ENCODE results near the gene TBX20.
"Not testable (repeated sequence)": the region's sequence is repeated elsewhere in the genome, so short reads cannot be mapped to it uniquely, and the experiment has no call there.

Gene TBX20

DNA sequence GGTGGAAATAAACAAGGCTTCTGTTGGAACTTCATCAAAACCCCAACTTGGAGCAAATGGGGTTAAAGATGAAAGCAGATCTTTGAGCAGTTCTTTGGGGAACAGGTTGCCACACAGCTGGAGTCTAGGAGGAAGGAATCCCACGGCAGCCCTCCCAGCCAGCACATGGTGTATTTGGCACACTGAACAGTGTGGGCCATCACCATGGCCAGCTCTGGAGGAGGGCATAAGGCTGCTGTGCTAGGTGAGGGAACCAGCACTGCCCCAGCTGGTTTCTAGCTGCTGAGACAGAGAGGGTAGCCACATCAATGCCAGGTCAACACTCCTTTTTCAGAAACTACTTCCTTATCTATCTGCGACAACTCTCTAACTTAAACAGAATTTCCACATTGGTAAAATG lies 33.7 kb downstream of the TBX20 start:
- DNase-seq (ENCODE audit: low spot score), result not testable (repeated sequence)

- DNase-seq (ENCODE audit: low spot score), result not testable (repeated sequence)
Measured at GRCh38 chr7:35216033-35216432, 37.9 kb downstream of the TBX20 start.

GRCh38 chr7:35215063-35215462 lies 38.8 kb downstream of the TBX20 start:
- DNase-seq (ENCODE audit: low spot score), result not testable (repeated sequence)

- DNase-seq (ENCODE audit: low spot score), result not testable (repeated sequence)
Measured at GRCh38 chr7:35206924-35207323, 47.0 kb downstream of the TBX20 start.

DNA sequence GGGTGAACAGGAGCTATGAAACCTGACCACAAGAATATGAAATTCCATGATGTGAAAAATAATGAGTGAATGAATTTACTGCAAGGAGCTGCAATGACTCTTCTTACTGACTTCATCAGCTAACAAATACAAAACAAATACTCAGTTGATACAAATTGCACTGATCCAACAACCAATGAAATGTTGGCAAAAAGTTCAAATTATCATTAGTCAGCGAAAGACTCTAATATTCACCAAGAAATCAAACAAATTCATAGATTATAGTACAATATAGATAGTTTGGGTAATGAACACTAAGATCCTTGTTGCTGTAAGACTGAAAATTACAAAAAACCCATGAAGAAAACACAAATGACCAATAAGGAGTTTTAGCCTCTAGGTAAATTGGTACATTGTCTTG lies 49.0 kb downstream of the TBX20 start:
- not testable (repeated sequence) for DNase-seq (ENCODE audit: low spot score)

DNA sequence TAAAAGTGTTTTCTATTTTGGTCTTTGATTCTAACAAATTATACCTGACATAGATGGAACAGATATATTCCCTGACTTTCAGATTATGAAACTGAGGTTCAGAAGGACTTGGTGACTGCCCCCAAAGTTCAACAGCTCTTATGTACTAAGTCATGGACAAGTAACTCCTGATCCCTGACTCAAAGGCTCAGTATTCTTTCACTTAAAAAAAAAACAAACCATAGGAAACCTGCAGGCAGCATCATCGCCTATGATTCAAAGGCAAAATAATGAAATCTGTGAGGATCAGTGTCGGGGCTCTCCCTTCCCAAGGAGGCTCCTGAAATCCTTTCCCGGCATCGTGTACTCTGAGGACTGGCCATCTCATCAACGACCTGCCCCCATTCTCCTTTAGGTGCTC lies 49.9 kb downstream of the TBX20 start:
- not testable (repeated sequence) for DNase-seq (ENCODE audit: low spot score)

DNA sequence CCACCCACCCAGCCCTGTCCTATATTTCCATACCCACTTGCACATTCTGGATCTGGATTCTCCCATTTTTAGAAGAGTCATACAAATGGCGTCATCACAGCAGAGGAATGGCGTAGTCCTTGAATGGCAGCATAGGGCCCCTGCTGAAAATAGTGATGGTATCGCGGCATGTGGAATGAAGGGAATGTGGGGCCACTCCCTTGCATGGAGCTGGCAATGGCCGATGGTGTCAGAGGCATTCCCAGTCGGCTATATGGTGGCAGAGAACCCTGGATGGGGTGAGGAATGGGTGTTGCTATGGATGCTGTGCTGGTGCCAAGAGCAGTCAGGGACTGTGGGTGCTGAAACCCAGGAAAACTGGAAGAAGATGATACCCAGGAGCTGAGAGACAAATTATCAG lies 51.5 kb downstream of the TBX20 start:
- not testable (repeated sequence) for DNase-seq (ENCODE audit: low spot score)

- DNase-seq (ENCODE audit: low spot score), result not testable (repeated sequence)
Measured at GRCh38 chr7:35200170-35200569, 53.7 kb downstream of the TBX20 start.

GRCh38 chr7:35198370-35199140 lies 55.3 kb downstream of the TBX20 start:
- DNase-seq (ENCODE audit: low spot score), result peak; percentile 11

- not testable (repeated sequence) for DNase-seq (ENCODE audit: low spot score)
Measured at GRCh38 chr7:35191571-35191970, 62.3 kb downstream of the TBX20 start.

- not testable (repeated sequence) for DNase-seq (ENCODE audit: low spot score)
Measured at GRCh38 chr7:35190146-35190773, 63.6 kb downstream of the TBX20 start.

- not testable (repeated sequence) for DNase-seq (ENCODE audit: low spot score)
Measured at GRCh38 chr7:35186751-35187150, 67.1 kb downstream of the TBX20 start.

DNA sequence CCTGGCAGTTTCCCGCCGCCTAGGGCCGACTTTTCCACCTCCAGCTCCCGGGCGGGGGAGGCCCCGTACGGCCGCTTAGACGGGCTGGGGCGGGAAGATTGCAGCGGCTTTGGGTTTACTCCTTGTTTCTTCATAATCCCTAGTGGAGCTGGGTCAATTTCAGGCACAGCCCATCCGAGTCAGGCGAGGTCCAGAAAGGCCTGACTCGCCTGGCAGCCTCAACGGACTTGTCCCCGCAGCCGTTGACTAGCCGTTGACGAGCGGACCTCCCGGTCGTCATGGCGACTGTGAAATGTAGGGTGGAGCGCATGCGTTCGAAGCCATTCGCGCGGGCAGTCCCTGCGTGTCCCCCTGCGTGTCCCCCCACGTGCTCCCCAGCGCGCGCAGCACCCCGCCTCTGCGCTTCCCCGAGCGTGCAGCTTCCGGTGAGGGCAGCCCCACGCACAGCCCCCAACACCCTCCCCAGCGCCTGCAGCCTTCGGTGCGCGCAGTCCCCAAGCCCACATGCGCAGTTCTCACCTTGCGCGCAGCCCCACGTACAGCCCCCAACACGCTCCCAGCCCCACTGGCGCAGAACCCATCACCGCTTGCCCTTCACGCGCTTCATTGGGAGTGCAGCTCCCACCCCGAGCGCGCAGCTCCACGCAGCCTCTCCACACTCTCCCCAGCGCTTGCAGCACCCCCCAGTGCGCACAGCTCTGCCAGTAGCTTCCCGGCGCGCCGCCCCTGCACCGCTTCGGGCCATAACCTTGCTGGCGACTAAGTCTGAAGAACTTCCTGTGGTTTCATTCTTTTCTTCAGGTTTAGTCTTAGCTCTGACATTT lies 67.8 kb downstream of the TBX20 start:
- DNase-seq (ENCODE audit: low spot score), result no peak

DNA sequence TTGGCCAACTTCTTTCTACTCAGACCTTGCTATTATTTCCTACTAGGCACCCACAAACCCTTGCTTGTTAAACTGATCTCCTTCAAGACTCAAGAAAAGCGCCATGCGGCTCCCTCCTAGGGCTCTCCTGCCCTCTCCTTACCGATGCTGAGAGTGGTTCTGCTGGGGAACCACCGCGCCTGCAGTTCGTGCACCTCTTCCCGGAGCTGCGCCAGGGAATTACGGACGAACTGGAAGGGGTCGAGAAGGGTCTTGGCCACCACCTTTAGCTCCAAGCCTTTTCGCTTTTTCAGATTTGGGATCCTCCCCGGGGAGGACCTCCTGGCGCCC lies 68.4 kb downstream of the TBX20 start:
- not testable (repeated sequence) for DNase-seq (ENCODE audit: low spot score)

DNA sequence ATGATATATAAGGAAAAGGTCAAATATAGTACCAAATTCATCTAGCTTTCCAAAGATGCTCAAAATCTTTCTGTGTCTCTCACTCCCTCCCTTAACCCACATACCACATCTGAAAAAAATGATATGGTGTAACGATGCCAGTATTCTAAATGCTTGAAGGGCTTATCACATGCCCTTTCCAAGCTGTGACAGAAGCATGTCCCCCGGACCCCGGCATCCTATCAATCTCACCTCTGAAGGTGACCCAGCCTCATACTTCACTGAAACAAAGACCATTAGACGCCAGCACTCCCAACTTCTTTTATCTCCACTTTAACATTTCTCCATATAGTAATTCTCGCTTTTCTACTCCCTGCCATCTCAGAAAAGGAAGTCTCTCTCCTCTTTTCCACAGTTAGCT lies 68.9 kb downstream of the TBX20 start:
- not testable (repeated sequence) for DNase-seq (ENCODE audit: low spot score)

DNA sequence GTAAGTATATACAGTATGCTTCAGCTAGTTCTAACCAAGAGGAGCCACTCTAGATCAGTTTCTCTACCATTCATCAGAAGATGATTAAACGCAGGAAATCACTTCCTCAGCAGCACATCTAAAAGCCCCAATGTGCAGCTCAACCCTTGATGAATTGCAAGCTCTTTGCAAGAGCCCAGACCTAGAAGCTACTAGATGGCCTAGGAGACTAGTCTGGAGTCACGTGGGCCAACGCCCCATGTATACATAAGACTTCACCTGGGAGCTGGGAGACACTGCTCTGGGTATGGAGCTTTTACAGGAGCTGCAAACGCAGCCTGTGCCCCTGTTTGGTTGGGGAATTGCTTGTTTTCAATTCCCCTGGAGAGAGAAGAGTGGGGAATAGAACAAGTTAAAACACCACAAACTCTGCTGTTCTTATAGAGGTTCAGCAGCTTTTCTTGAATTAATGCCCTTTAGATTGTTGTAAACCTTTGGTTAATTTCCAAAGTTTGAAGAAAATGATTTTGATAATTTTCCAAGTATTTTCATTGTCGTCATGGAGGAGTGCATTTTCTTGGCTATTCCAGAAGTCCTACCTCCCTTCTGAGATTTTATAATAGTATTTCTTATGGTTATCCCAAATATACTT lies 69.9 kb downstream of the TBX20 start:
- not testable (repeated sequence) for DNase-seq (ENCODE audit: low spot score)

DNA sequence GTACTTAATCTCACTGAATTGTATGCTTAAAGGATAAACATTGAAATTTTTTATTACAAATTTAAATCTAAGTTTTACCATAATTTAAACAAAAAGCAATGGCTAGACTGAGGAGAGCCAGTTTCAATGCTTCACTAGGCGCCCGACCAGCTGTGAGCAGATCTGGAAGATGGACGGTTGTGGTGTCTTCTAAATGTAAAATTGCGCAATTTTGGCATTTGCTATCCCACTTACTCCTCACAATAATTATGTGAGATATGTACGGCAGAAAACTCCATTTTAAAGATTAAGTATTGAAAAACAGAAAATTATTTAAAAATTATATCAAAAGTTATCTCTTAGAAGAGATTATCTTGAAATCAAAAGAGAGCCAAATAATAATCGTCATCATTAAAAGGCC lies 73.2 kb downstream of the TBX20 start:
- DNase-seq (ENCODE audit: low spot score), result not testable (repeated sequence)

DNA sequence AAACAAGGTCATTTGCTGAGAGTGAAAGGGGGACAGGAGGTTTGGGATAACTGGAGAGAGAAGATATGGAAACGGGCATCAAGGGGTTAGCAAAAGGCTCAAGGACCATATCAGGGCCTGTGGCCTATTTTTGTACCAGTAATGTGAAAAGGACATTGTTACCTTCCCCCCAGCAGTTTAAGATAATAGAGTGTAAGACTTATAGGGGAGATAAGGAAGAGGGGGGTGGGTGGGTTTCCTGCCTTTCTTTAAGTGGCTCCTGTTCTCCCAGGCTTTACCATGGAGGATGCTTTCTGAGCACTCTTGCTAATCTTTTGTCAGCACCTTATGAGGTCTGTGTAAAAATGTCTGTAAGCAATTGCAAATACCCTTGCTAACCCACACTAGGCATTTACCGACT lies 80.7 kb downstream of the TBX20 start:
- not testable (repeated sequence) for DNase-seq (ENCODE audit: low spot score)

DNA sequence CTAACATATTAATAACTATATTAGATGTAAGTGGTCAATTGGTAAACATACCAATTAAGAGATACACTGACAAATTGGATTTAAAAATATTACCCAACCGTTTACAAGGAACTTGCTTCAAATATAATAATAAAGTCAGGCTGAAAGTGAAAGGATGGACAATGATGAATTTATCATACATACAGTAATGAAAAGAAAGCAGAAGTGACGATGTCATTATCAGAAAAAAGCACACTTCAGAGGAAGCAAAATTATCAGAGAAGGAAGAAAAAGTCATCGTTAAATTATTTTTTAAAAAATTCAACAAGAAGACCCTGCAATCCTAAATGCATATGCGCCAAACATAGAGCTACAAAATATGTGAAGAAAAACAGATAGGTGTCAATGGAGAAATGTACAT lies 81.8 kb downstream of the TBX20 start:
- not testable (repeated sequence) for DNase-seq (ENCODE audit: low spot score)

- not testable (repeated sequence) for DNase-seq (ENCODE audit: low spot score)
Measured at GRCh38 chr7:35167658-35168057, 86.2 kb downstream of the TBX20 start.

DNA sequence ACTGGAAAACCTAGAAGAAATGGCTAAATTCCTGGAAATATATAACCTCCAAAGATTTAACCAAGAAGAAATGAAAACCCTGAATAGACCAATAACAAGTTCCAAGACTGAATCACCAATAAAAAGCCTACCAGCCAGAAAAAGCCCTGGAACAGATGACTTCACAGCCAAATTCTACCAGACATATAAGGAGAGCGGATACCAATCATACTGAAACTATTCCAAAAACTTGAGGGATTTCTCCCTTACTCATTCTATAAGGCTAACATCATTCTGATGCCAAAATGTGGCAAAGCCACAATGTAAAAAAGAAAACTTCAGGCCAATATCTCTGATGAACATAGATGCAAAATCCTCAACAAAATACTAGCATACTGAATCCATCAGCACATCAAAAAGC lies 86.7 kb downstream of the TBX20 start:
- DNase-seq (ENCODE audit: low spot score), result not testable (repeated sequence)

DNA sequence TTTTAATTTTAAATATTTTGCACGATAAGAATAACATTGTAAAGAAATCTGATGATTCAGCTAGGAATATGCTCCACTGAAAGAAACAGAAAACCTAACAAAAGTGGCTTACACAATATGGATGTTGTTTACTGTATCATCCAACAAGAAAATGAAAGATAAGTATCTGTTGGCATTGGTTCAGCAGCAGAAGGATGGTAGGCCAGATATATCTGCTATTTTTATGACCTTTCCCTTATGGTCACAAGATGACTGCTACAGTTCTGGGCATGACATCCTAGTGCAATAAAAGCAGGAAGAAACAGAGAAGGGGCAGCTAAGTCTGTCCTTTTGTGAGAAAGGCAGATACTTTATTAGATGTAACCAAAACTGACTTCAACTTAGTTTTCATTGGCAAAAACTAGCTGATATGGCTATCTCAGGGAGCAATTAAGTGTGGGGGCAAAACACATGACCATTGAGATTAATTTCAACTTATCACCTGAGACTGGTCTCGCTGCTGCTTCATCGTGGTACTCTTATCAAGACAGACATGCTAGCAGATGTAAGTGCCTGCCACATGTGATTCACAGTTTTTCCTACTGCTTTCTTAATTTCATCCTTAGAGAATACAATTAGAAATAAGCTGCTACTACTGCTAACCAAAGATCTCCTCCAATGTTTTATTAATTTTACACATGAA lies 92.7 kb downstream of the TBX20 start:
- not testable (repeated sequence) for DNase-seq (ENCODE audit: low spot score)

Measured in SW480 (cell line).